NOMO-1 (cell line): ENCODE data around the gene MAPT.

Experiments
- DNase-seq, 2 experiments: peaks; one replicate each; lab custom pipeline; 2025; ENCODE audit not compliant: unreplicated experiment in 2 of 2; lab: John Stamatoyannopoulos, UW

The MAPT gene

GRCh38 chr17:45969726-45970125, 75.4 kb downstream of the MAPT start:
- no peak for DNase-seq

DNA sequence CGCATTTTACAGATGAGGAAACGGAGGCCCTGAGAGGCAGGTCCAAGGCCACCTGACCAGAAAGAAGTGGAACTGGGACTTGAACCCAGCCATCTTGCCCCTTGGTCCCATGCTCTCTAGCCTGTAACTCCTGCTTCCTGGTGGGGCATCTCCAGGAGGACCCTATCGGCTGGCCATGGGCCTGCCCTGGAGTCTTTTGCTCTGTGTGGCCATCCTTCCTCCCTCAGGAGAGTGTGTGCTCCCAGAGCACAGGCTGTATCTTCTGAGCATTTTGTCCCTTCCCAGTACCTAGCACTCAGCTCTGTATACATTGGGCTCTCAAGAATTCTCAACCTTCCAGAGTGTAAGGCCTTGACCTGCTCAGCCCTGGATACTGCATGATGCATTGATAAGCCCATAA, 76.3 kb downstream of the MAPT start:
- no peak for DNase-seq

DNA sequence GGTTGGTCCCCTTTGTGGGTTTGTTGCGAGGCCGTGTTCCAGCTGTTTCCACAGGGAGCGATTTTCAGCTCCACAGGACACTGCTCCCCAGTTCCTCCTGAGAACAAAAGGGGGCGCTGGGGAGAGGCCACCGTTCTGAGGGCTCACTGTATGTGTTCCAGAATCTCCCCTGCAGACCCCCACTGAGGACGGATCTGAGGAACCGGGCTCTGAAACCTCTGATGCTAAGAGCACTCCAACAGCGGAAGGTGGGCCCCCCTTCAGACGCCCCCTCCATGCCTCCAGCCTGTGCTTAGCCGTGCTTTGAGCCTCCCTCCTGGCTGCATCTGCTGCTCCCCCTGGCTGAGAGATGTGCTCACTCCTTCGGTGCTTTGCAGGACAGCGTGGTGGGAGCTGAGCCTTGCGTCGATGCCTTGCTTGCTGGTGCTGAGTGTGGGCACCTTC, 77.4 kb downstream of the MAPT start:
- DNase-seq: no peak

DNA sequence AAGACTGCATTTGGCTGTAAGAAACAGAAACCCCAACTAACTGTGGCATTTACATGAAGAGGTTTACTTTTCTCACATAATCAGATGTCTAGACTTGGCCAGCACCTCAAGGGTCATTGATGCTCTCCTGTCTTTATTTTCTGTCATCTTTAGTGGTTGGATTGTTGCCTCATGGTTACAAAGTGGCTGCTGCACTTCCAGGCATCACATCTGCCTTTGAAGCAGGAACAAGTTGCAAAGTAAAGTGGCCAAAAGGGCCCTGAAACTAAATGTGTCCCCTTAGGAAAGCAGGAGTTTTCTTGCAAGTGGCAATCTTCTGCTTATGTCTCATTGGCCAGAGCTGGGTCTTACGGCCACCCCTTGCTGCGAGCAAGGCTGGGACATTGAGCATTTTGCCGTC, 78.2 kb downstream of the MAPT start:
- no peak for DNase-seq

DNA sequence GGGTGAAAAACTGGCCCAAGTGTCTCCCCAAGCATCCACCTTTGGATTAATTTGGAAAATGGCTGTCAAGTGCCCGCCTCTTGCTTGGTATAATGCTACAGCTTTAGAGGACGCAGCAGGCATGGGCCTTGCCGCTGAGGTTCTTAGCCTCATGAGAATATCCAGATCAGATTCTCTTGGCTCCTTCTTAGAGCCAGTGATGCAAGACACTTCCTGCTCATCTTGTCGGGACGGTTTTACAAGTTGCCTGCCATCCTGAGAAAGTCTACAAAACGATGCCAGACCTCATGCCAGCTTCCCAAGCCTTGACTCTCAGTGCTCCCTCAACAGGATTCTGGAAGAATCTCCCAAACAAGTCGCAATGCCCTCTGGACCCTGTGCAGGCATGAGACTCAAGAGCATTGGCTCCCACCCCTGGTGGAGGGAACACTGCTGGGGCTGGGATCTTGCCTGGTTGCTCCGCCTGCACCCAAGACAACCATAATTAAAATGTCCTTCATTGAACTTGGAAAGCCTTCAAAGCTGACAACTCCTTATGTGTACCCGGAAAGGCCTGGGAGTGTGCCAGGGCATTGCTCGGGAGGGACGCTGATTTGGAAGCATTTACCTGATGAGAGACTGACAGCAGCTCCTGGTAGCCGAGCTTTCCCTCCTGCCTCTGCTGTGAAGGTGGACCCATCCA, 78.9 kb downstream of the MAPT start:
- DNase-seq: no peak

- no peak for DNase-seq
Measured at GRCh38 chr17:45973946-45974859, 79.8 kb downstream of the MAPT start.

- DNase-seq: no peak
Measured at GRCh38 chr17:45974916-45975630, 80.7 kb downstream of the MAPT start.

DNA sequence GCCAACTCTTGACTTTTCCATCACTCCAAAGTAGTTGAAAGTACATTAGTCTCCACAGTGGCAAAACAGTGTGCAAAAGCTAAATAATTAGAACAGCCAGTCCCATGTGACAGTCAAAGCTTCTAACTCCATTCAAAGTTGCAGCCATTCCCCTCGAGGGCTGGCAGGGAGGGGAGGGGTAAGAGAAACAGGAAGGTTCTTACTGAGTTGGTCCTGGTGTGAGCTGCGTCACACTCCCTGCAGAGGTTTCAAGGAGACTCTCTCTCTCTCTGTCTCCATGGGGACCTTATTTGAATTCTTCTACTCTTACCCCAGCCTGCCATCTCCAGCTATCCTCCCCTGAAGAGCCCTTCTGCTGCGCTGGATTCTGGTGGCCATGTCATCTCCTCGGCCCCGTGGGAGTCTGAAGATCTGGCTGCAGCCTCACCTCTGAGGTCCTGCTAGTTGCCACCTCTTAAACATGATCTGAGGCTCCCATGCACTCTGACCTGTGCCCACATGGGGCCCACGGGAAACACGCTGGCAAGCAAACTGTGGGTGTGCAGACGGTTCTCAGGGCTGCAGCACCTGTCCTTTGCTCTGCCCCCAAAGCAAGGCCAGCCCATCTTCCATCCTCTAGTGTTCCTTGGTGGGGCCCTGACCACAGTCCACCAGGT, 81.4 kb downstream of the MAPT start:
- DNase-seq: no peak

GRCh38 chr17:45976391-45976754, 82.0 kb downstream of the MAPT start:
- DNase-seq: no peak

- no peak for DNase-seq
Measured at GRCh38 chr17:45976755-45977505, 82.6 kb downstream of the MAPT start.

GRCh38 chr17:45977506-45977824, 83.1 kb downstream of the MAPT start:
- no peak for DNase-seq

DNA sequence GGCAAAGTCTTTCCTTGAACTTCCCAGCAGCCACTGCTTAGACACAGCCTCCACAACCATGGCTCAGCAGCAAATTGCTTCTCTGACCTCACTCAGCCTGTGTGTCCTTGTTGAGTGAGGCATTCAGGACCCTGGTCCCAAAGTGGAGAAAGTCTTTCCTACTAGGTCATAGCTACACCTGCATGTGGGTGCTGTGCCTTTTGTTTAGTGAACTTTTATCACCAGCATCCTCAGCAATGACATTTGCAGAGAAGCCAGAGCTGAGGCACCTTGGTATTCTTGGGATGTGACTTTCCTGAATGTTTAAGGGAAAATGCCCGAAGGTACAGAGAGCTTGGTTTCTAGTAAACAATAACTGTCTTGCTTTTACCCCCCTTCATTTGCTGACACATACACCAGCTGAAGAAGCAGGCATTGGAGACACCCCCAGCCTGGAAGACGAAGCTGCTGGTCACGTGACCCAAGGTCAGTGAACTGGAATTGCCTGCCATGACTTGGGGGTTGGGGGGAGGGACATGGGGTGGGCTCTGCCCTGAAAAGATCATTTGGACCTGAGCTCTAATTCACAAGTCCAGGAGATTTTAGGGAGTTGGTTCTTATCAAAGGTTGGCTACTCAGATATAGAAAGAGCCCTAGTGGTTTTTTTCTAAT, 83.7 kb downstream of the MAPT start:
- no peak for DNase-seq

DNA sequence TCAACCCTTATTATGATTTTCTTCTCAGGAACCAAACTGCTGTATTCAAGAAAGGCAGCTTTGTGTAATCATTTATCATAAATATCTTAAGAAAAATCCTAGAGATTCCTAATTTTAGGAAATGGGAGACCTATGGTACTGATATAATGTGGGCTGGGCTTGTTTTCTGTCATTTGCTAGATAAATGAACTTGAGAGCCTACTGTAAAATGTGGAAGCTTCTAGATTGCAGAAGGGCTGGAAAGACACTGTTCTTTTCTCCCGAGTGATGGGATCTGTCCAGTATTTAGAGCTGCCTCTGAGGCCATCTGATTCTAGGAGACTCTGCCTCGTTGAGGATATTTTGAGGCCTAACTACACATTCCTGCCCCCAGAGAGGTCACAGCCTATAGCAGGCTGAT, 84.8 kb downstream of the MAPT start:
- DNase-seq: no peak

- no peak for DNase-seq
Measured at GRCh38 chr17:45980855-45981254, 86.5 kb downstream of the MAPT start.

GRCh38 chr17:45981306-45981705, 87.0 kb downstream of the MAPT start:
- DNase-seq: no peak

- no peak for DNase-seq
Measured at GRCh38 chr17:45982791-45983613, 88.6 kb downstream of the MAPT start.

DNA sequence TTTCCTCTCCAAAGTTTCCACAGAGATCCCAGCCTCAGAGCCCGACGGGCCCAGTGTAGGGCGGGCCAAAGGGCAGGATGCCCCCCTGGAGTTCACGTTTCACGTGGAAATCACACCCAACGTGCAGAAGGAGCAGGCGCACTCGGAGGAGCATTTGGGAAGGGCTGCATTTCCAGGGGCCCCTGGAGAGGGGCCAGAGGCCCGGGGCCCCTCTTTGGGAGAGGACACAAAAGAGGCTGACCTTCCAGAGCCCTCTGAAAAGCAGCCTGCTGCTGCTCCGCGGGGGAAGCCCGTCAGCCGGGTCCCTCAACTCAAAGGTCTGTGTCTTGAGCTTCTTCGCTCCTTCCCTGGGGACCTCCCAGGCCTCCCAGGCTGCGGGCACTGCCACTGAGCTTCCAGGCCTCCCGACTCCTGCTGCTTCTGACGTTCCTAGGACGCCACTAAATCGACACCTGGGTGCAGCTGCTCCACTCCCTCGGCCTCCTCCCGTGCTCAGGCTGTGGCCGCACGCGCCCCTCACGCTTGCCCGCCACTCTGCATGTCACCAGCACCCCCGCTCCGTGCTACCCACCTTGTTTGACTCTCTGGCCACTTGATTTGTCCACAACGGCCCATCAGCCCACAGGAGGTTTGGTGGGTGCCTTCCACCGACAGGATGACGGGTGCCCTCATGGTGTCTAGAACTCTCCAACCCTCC, 89.4 kb downstream of the MAPT start:
- DNase-seq: no peak

- no peak for DNase-seq
Measured at GRCh38 chr17:45984368-45984767, 90.0 kb downstream of the MAPT start.

- DNase-seq: no peak
Measured at GRCh38 chr17:45985447-45985846, 91.1 kb downstream of the MAPT start.
